HG03460 (cell line): ENCODE measurements around the gene WHRN.

ENCODE experiments used
- ATAC-seq: cut with Tn5 transposase; IDR thresholded peaks from one replicate; pipeline ENCODE4 v1.9.1; 2021; ENCODE audit not compliant: unreplicated experiment

Gene WHRN

GRCh38 chr9:114473447-114473801, 31.8 kb downstream of the WHRN start:
- ATAC-seq: no peak

GRCh38 chr9:114472765-114473446, 32.4 kb downstream of the WHRN start:
- ATAC-seq: no peak

- ATAC-seq: no peak
Observed at GRCh38 chr9:114471157-114471556, 34.1 kb downstream of the WHRN start.

GRCh38 chr9:114470581-114470980, 34.7 kb downstream of the WHRN start:
- no peak for ATAC-seq

DNA sequence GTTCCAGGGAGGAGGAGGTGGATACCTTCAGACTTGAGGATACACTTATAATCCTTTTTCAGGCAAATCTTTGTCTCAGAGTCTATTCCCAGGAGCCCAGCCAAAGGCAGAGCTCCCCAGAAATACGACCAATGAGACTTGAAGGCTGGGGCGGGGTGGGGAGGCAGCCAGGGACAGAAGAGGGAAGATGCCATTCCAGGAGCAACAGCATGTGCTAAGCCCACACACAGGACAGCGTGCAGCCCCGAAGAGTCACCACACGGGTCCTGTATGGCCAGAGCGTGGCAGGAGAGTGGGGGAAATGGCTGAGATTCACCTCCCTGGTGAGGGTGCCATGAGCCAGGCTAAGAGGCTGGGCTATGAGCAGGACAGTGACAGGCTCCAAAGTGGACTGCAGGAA, 35.2 kb downstream of the WHRN start:
- ATAC-seq: no peak

GRCh38 chr9:114469091-114469853, 36.0 kb downstream of the WHRN start:
- no peak for ATAC-seq

- ATAC-seq: no peak
Observed at GRCh38 chr9:114467910-114468309, 37.4 kb downstream of the WHRN start.

GRCh38 chr9:114467226-114467750, 38.0 kb downstream of the WHRN start:
- no peak for ATAC-seq

- no peak for ATAC-seq
Observed at GRCh38 chr9:114465906-114466900, 39.1 kb downstream of the WHRN start.

DNA sequence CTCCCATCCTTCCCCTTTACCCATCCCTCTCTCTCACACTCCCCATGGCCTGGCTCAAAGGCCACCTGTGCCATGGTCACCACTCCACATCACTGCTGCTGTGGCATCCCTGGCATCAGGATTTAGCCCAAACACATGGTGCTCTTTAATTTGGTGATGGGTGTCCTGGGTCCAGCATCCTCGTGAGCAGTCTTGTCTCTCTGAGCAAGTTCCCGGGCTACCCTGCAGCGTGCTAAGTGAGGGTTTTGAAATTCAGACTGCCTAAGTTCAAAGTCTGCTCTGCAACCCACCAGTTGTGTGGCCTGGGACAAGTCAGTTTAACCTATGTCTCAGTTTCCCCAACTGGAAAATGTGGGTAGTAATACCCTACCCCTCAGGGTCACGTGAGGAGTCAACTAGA, 39.9 kb downstream of the WHRN start:
- no peak for ATAC-seq

DNA sequence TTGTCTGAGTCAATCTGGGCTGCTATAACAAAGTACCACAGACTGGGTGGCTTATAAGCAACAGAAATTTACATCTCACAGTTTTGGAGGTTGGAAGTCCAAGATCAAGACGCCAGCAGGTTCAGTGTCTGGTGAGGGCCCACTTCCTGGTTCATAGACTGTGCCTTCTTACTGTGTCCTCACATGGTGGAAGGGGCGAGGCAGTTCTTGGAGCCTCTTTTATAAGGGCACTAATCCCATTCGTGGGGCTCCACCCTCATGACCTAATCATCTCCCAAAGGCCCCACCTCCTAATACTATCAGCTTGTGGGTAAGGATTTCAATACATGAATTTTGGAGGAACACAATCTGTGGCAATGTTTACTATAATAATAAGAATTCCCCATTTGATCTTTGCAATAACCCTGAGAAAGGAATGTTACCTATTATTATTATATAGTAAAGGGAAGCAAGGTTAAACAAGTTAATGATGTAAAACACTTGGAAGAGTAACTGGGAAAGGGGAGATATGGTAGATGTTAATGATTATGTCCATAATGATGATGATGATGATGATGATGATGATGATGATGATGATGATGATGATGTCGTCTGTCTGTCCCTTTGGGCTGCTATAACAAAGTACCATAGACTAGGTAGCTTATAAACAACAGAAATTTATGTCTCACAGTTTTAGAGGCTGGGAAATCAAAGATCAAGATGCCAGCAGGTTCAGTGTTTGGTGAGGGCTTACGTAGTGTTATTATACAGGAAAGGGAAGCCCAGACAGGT, 40.8 kb downstream of the WHRN start:
- ATAC-seq: no peak

- no peak for ATAC-seq
Observed at GRCh38 chr9:114462791-114463190, 42.5 kb downstream of the WHRN start.

DNA sequence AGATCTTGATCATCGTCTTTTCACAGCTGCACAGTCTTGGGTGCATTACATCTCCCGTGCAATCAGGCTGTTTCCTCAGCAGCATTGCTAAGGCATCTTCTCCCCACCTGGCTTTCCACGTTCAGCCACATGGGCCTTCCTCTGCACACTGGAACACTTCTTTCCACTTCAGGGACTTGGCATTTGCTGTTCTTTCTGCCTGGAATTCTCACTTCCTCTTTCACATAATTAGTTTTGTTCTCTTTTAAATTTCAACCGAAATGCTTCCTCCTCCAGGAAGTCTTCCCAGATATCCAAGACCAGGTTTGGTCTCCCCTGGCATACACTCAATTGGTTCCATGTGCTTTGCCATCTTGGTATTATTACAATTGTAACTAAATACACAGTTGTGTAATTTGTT, 43.8 kb downstream of the WHRN start:
- ATAC-seq: no peak

DNA sequence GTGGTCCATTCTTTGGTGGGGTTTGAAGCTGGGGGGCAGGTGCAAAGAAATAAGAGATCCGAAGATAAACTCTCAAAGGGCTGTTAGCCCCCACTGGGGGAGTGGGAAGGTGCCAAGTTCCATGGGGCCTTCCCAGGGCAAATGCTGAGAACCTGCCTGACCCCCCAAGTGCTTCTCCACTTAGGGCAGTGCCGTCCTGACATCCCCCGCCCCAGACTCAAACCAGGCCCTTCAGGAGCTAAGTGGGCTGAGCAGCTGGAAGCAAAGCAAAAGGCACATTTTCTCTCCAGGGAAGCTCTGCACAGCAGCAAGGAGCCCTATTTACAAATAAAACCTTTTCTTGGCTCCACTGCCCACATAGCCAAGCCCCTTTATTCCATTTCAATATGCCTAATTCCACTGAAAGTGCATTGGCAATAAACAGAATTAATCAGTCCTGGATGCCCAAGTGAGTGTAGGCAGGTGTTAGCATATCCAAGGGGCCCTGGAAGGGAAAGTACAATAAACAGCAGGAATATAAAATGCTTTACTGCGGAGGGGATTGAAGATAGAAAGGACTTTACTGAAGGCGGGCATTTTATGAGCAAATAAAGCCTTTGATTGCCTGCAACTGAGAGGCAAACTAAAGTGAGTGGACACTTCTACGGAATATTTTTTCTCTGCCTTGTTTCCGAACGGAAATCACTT, 44.6 kb downstream of the WHRN start:
- no peak for ATAC-seq

DNA sequence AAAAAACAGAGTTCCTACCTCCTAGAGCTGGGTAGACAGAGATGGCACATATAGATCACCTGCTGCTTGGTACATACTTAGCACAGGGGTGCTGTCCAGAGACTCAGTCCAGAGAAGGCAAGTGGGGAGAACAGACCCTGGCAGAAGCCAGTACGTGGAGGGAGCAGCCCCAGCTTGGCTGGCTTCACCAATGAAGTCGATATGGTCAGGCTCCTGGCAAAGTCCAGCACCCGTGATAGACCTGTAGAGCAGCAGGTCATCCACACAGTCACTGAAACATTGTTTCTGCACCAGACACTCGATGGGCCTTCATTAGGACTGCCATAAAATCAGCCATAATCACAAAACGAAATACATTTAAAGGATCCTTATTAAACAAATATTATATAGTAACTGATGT, 45.8 kb downstream of the WHRN start:
- ATAC-seq: no peak

DNA sequence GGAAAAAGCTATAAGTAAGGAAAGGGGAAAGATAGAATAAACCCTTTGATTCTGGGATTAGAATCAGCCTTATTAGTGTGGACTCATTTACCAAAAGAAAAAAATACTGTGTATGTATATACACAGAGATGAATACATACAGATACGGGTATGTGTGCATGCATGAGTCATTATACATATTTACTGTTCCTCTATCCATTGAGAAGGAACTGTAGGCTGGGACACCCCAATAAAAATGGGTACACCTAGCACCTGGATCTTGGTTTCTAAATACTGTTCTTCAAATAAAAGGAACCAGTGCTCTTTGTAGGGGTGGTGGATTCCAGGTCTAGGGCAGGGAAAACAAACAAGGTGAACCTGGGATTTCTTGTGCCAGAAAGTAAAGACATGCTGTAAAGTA, 48.3 kb downstream of the WHRN start:
- no peak for ATAC-seq

DNA sequence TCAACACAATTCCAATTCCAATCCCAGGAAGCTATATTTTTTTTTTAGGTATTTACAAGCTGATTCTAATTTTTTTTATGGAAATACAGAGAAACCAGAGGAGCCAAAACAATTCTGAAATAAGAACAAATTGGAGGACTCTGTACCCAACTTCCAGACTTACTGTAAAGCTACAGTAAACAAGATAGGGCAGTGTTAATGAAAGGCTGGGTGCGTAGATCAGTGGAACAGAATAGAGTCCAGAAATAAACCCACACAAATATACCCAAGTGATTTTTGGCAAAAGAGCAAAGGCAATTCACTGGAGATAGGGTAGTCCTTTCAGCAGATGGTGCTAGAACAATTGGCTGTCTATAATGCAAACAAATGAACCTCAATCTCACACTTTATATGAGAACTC, 50.6 kb downstream of the WHRN start:
- no peak for ATAC-seq

GRCh38 chr9:114452219-114453165, 52.8 kb downstream of the WHRN start:
- ATAC-seq: no peak

DNA sequence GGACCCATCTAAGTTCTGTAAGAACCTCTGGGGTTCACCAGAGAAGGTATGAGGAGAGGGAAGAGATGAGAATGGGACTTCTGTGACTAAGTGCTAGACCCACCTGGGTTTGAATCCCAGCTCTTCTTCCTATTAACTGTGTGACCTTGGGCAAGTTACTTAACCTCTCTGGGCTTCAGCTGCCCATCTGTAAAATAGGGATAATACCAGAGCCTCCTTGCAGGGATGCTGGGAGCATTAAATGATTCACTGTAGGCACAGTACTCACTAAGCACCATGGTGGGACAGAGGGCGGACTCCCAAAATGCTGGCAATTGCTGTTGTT, 53.6 kb downstream of the WHRN start:
- no peak for ATAC-seq
